Activated T-cell treated with anti-CD3 and anti-CD28 coated beads, Interleukin-2, amount 50 U/mL, for 4 hours (primary cell): ENCODE measurements around the gene F2. TPM values are rescaled to one million over a fixed set of nuclear protein-coding genes. Genes with fewer than 3 reads are reported as not detected.

Experiments used
- ATAC-seq, 2 donors: fragments of 200-7000 bp; cut with Tn5 transposase; one replicate each; pipeline ENCODE4 v1.10.0; 2021
- DNase-seq: peaks from one replicate; pipeline ENCODE4 v3.0.0-alpha.2; 2020
- H3K27me3 Mint-ChIP-seq: one replicate; pipeline ENCODE4 v1.8.0; 2021; ENCODE audit warnings: low read depth, mixed read lengths
- H3K36me3 Mint-ChIP-seq: one replicate; pipeline ENCODE4 v1.8.0; 2022; ENCODE audit warnings: mixed read lengths; ENCODE audit not compliant: insufficient read depth
- H3K4me1 Mint-ChIP-seq: one replicate; pipeline ENCODE4 v1.8.0; 2021; ENCODE audit warnings: low read depth, mixed read lengths
- H3K4me3 Mint-ChIP-seq: one replicate; pipeline ENCODE4 v1.8.0; 2021; ENCODE audit warnings: mild to moderate bottlenecking, moderate library complexity, mixed read lengths
- H3K9me3 Mint-ChIP-seq: one replicate; pipeline ENCODE4 v1.8.0; 2021; ENCODE audit warnings: mixed read lengths
- total RNA-seq, 3 donors: library from RNA; stranded (reverse); gene quantifications; one replicate each; pipeline ENCODE4 v1.2.1, GENCODE V29; 2021

The F2 gene
- total RNA-seq, 3 donors from 2014 or later = 0.40 to 0.81 (median 0.41) TPM

- DNase-seq (no peak), ATAC-seq (no peak)
- peaks cover 7% of the 10 kb centered on the region for H3K4me1 Mint-ChIP-seq
- H3K36me3 Mint-ChIP-seq = no peaks in the 10 kb centered on the region
- no peaks in the 10 kb centered on the region for H3K9me3 Mint-ChIP-seq
- H3K4me3 Mint-ChIP-seq = no peak overlapping the region
- H3K27me3 Mint-ChIP-seq = no peaks in the 10 kb centered on the region
These were observed 626 bp upstream of the F2 start for GRCh38 chr11:46718155-46719019.

- ATAC-seq (no peak), DNase-seq (no peak)
- Mint-ChIP-seq H3K4me3 (no peak overlapping the region), H3K4me1 (peaks cover 7% of the 10 kb centered on the region), H3K27me3 (no peaks in the 10 kb centered on the region), H3K36me3 (no peaks in the 10 kb centered on the region), H3K9me3 (no peaks in the 10 kb centered on the region)
These were observed 668 bp downstream of the F2 start for GRCh38 chr11:46719543-46720218.

- Mint-ChIP-seq H3K4me3 (no peak overlapping the region), H3K9me3 (no peaks in the 10 kb centered on the region), H3K36me3 (no peaks in the 10 kb centered on the region), H3K27me3 (no peaks in the 10 kb centered on the region), H3K4me1 (peaks cover 7% of the 10 kb centered on the region)
- ATAC-seq (no peak), DNase-seq (no peak)
These were observed 2.3 kb downstream of the F2 start for GRCh38 chr11:46721286-46721685.

GRCh38 chr11:46722566-46723358 lies 3.7 kb downstream of the F2 start:
- H3K27me3 Mint-ChIP-seq = no peaks in the 10 kb centered on the region
- ATAC-seq (no peak), DNase-seq (no peak)
- no peaks in the 10 kb centered on the region for H3K9me3 Mint-ChIP-seq
- peaks cover 7% of the 10 kb centered on the region for H3K4me1 Mint-ChIP-seq
- H3K36me3 Mint-ChIP-seq = no peaks in the 10 kb centered on the region
- H3K4me3 Mint-ChIP-seq = no peak overlapping the region

- H3K4me1 Mint-ChIP-seq = peaks cover 4% of the 10 kb centered on the region
- H3K36me3 Mint-ChIP-seq = no peaks in the 10 kb centered on the region
These were observed 4.3 kb downstream of the F2 start for GRCh38 chr11:46723359-46723680.

GRCh38 chr11:46724088-46724487 lies 5.1 kb downstream of the F2 start:
- Mint-ChIP-seq H3K4me1 (no peaks in the 10 kb centered on the region), H3K4me3 (no peak overlapping the region), H3K9me3 (no peaks in the 10 kb centered on the region), H3K27me3 (no peaks in the 10 kb centered on the region), H3K36me3 (no peaks in the 10 kb centered on the region)
- no peak for DNase-seq
- ATAC-seq = no peak

More at GRCh38 chr11:46723359-46723680, 4.3 kb downstream of the F2 start:
- Mint-ChIP-seq H3K27me3 (no peaks in the 10 kb centered on the region), H3K9me3 (no peaks in the 10 kb centered on the region), H3K4me3 (no peak overlapping the region)
- no peak for DNase-seq
- ATAC-seq = no peak

GRCh38 chr11:46725338-46726205 lies 6.6 kb downstream of the F2 start:
- ATAC-seq (no peak), DNase-seq (no peak)
- no peaks in the 10 kb centered on the region for H3K27me3 Mint-ChIP-seq
- H3K36me3 Mint-ChIP-seq = no peaks in the 10 kb centered on the region
- H3K4me1 Mint-ChIP-seq = no peaks in the 10 kb centered on the region
- no peak overlapping the region for H3K4me3 Mint-ChIP-seq
- H3K9me3 Mint-ChIP-seq = no peaks in the 10 kb centered on the region

GRCh38 chr11:46726206-46726862 lies 7.3 kb downstream of the F2 start:
- no peak overlapping the region for H3K4me3 Mint-ChIP-seq

GRCh38 chr11:46727952-46728658 lies 9.1 kb downstream of the F2 start:
- DNase-seq (no peak), ATAC-seq (no peak)
- Mint-ChIP-seq H3K27me3 (no peaks in the 10 kb centered on the region), H3K9me3 (no peaks in the 10 kb centered on the region), H3K4me1 (no peaks in the 10 kb centered on the region), H3K36me3 (no peaks in the 10 kb centered on the region), H3K4me3 (no peak overlapping the region)

More at GRCh38 chr11:46726206-46726862, 7.3 kb downstream of the F2 start:
- DNase-seq = no peak
- no peaks in the 10 kb centered on the region for H3K27me3 Mint-ChIP-seq
- H3K36me3 Mint-ChIP-seq = no peaks in the 10 kb centered on the region
- no peaks in the 10 kb centered on the region for H3K4me1 Mint-ChIP-seq
- H3K9me3 Mint-ChIP-seq = no peaks in the 10 kb centered on the region
- ATAC-seq = no peak

- DNase-seq (no peak), ATAC-seq (no peak)
- no peaks in the 10 kb centered on the region for H3K27me3 Mint-ChIP-seq
- no peak overlapping the region for H3K4me3 Mint-ChIP-seq
- H3K4me1 Mint-ChIP-seq = no peaks in the 10 kb centered on the region
- H3K9me3 Mint-ChIP-seq = no peaks in the 10 kb centered on the region
- H3K36me3 Mint-ChIP-seq = no peaks in the 10 kb centered on the region
These were observed 9.6 kb downstream of the F2 start for GRCh38 chr11:46728659-46729040.

GRCh38 chr11:46729110-46730027 lies 10.4 kb downstream of the F2 start:
- H3K9me3 Mint-ChIP-seq = no peaks in the 10 kb centered on the region
- ATAC-seq (no peak), DNase-seq (no peak)
- H3K27me3 Mint-ChIP-seq = no peaks in the 10 kb centered on the region
- H3K4me1 Mint-ChIP-seq = no peaks in the 10 kb centered on the region
- H3K4me3 Mint-ChIP-seq = no peak overlapping the region
- H3K36me3 Mint-ChIP-seq = no peaks in the 10 kb centered on the region

GRCh38 chr11:46731545-46731944 lies 12.5 kb downstream of the F2 start:
- Mint-ChIP-seq H3K4me3 (no peak overlapping the region), H3K27me3 (no peaks in the 10 kb centered on the region), H3K4me1 (no peaks in the 10 kb centered on the region), H3K9me3 (no peaks in the 10 kb centered on the region), H3K36me3 (no peaks in the 10 kb centered on the region)
- DNase-seq (no peak), ATAC-seq (no peak)
